ENCODE measurements around the gene RBMS1.

DNA sequence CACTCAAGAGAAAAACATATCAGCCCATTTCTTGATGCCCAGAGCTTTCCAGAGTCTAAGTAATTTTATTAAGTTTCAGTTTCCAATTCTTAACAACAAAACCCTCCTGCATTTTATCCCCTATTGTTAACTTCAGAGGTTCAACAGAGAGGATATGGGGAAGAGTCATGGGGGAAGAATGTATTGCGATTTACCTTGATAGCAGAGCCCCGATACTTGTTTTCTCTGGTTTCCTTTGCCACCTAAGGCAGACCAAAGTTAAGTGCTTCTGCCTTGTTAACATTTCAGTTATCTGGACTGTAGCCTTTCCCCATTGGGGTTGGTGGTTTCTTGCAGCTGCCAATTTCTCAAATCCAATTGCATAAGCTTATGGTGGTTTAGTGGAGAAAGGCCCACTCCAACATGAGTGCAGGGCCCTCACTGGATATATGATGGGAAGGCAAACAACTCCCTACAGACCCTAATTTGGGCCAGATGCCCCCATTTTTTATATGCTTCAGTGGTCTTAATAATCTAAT lies 211.5 kb downstream of the RBMS1 start:
- no peak for TF ChIP-seq CTCF (IDR thresholded peaks at IDR 0.05; ENCODE audit: low read length)
- TF ChIP-seq EZH2phosphoT487 (IDR thresholded peaks at IDR 0.05; ENCODE audit: low read length) = no peak
- no peak for TF ChIP-seq EZH2 (optimal IDR thresholded peaks at IDR 0.05; ENCODE audit: low read depth, low read length)

All from MM.1S (cell line).